GM12872 (cell line): ENCODE results near the gene CMIP.

Experiments used
- CTCF ChIP-seq: IDR thresholded peaks from 3 replicates; pipeline ENCODE4 v1.5.1; 2011; ENCODE audit warnings: low read depth, mild to moderate bottlenecking, low read length, moderate library complexity; ENCODE audit not compliant: insufficient read depth

The CMIP gene

GRCh38 chr16:81539009-81539758, 94.6 kb downstream of the CMIP start:
- TF ChIP-seq CTCF: no peak

- no peak for TF ChIP-seq CTCF
Measured at GRCh38 chr16:81539759-81540472, 95.3 kb downstream of the CMIP start.

GRCh38 chr16:81541314-81541713, 96.7 kb downstream of the CMIP start:
- TF ChIP-seq CTCF: no peak

GRCh38 chr16:81542609-81543570, 98.3 kb downstream of the CMIP start:
- TF ChIP-seq CTCF: no peak

- TF ChIP-seq CTCF: no peak
Measured at GRCh38 chr16:81543571-81543970, 99.0 kb downstream of the CMIP start.

- TF ChIP-seq CTCF: no peak
Measured at GRCh38 chr16:81544261-81544660, 99.7 kb downstream of the CMIP start.
